ENCODE results near the gene MAPRE2.

The MAPRE2 gene

DNA sequence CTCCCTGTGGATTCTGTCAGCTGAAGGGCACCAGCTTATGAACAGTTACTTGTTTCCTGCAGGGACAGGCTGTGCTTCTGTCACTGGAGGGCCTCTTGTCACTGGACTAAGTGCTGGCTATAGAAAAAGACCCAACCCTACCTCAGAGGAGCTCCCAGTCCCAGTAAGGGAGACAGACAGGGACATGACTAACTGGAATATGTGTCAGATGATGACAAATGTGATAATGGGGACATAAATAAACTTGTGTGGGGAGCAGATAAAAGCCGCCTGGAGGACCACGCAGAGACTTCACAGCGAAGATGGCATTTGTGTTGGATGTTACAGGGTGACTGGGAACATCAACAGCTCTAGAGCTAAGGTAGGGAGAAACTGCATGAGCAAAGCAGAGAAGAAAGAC is 95.0 kb downstream of the MAPRE2 start:
- H3K27ac ChIP-seq, result no peak overlapping the region
- TF ChIP-seq, protein P1, sequence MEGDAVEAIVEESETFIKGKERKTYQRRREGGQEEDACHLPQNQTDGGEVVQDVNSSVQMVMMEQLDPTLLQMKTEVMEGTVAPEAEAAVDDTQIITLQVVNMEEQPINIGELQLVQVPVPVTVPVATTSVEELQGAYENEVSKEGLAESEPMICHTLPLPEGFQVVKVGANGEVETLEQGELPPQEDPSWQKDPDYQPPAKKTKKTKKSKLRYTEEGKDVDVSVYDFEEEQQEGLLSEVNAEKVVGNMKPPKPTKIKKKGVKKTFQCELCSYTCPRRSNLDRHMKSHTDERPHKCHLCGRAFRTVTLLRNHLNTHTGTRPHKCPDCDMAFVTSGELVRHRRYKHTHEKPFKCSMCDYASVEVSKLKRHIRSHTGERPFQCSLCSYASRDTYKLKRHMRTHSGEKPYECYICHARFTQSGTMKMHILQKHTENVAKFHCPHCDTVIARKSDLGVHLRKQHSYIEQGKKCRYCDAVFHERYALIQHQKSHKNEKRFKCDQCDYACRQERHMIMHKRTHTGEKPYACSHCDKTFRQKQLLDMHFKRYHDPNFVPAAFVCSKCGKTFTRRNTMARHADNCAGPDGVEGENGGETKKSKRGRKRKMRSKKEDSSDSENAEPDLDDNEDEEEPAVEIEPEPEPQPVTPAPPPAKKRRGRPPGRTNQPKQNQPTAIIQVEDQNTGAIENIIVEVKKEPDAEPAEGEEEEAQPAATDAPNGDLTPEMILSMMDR (conservative IDR thresholded peaks at IDR 0.05), result no peak

DNA sequence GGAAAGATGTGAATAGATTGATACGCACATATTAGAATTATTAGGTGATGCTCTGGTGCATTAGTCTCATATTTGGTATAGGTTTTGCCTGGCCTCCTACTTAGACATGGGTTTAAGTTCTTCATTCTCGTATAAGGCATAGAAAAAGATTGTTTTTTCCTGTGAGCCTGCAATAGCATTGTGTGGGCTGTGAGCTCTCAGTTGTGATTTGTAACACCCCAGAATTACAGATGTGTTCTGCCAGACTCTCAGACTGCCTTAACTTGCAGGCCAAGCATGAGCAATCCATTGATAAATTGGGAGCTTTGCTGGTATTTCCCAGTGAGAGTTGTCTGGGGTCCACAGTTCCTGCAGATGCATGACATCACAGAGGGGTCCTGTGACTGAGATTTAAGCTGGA is 95.7 kb downstream of the MAPRE2 start:
- TF ChIP-seq, protein P1 (conservative IDR thresholded peaks at IDR 0.05), result no peak
- H3K27ac ChIP-seq, result no peak overlapping the region

DNA sequence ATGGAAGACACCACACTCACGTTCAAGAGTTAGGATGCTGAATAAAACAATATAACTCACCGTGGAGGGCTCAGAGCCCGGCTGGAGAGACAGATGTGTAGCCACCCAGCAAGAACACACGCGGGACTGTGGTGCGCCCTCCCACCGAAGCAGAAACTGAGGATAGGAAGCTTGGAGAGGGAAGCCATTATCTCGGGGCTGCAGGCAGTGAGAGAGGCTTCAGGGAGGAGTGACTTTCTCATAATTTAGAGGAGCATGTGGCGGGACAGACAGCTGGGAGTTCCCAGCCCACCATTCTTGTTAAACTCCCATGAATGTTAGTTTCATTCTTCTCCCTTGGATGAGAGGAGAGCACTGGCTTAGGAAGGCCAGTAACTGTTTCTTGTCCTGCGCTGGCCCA is 96.4 kb downstream of the MAPRE2 start:
- H3K27ac ChIP-seq, result no peak overlapping the region
- TF ChIP-seq, protein P1 (conservative IDR thresholded peaks at IDR 0.05), result no peak

DNA sequence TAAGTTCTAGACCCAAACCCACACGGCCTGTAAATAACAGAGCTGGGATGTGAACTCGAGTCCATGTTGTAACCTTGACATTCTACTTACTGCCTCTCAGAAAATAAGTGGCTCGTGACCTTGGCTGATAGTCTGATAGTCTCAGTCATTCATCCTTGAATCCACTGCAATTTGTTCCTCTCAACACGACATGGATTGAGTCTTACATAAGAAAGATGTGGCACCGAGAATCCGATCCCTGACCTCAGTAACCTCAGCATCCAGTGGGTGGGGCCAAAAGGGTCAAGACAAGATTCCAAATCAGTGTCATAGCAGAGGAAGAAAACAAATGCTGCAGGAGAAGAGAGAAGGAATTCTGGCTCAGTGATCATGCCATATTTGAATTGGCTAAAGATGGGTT is 97.6 kb downstream of the MAPRE2 start:
- TF ChIP-seq, protein P1 (conservative IDR thresholded peaks at IDR 0.05), result no peak
- no peak overlapping the region for H3K27ac ChIP-seq

DNA sequence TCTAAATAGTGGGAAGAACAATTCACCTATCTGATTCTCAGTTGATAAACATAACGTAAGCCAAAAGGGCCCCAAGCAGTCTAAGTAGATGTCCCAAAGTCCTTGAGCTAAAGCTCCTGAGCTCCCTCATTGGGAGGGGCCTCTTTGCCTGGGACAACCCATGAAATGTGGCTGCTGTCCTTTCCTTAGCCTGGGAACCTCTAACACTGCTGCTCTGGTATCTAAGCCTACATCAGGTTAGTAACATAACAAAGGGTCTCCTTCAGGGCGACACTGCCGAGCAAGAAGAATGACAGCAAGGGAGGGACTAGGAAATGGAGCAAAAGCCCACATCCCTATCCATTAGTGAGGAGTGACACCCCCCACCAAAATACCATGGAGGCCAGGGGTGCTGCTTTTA is 98.3 kb downstream of the MAPRE2 start:
- TF ChIP-seq, protein P1 (conservative IDR thresholded peaks at IDR 0.05), result no peak
- no peak overlapping the region for H3K27ac ChIP-seq

DNA sequence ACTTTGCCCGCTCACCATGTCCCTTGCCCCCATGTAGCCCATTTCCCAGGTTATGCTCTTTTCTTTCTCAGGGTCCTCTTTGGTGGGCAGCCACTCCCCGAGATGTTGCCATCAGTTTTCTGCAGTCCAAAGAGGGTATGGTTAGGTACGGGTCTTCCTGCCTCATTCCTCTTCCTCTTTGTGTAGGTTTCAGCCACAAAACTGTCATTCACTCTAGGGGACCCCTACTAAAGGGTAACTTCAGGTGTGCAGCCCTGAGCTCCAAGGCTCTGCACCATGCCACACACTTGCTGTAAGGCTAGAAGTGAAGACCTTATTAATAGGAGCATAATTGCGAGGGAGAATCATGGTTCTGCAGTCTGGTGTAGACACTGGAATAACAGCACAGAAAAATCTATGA is 99.9 kb downstream of the MAPRE2 start:
- TF ChIP-seq, protein P1 (conservative IDR thresholded peaks at IDR 0.05), result no peak
- H3K27ac ChIP-seq, result no peak overlapping the region

DNA sequence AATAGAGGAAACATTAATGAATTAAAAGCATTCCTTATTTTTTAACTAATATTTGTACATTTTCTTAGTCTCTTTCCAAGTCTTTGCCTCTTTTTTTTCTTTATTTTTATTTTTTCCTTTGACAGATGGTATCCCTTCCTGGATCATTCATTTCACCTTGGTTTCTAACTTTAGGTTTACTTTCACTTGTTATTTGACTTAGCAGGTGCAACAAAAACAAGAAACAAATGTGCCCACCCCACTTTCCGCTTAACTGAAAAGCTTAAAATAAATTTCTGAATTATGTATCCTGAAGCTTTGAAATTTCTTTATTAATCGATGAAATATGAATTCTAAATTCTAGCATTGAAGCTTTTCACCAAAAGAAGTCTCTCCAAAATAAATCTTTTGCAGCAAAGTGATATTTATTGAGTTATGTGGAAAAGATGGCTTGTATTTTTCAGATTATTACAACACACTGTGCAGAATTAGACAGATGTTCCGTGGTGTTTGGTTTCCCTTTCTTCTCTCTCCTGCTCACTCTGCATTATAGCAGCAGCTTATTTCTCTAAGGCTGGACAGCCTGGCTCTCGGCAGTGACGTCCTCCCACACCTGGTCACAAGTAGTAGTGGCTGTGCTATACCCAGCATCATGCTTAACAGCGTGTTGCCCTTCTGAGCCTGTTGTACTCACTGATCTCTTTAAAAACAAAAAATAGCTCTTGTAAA is 100.5 kb downstream of the MAPRE2 start:
- H3K27ac ChIP-seq, result no peak overlapping the region
- TF ChIP-seq, protein P1 (conservative IDR thresholded peaks at IDR 0.05), result no peak
